Erythroblast (primary cell): ENCODE measurements around the gene ZNF215.
"Not testable (repeated sequence)": the region's sequence is repeated elsewhere in the genome, so short reads cannot be mapped to it uniquely, and the experiment has no call there.

Experiments
- DNase-seq, 2 experiments: peaks; one replicate each; lab custom pipeline; 2025; lab: John Stamatoyannopoulos, UW
- GATA1 ChIP-seq: IDR thresholded peaks from 2 replicates; pipeline ENCODE4 v1.6.1; 2011; ENCODE audit warnings: low read depth, mild to moderate bottlenecking, control low read depth, low read length, moderate library complexity
- POLR2A ChIP-seq: IDR thresholded peaks from 2 replicates; pipeline ENCODE4 v1.6.1; 2011; ENCODE audit warnings: mild to moderate bottlenecking, low read length

The ZNF215 gene

DNA sequence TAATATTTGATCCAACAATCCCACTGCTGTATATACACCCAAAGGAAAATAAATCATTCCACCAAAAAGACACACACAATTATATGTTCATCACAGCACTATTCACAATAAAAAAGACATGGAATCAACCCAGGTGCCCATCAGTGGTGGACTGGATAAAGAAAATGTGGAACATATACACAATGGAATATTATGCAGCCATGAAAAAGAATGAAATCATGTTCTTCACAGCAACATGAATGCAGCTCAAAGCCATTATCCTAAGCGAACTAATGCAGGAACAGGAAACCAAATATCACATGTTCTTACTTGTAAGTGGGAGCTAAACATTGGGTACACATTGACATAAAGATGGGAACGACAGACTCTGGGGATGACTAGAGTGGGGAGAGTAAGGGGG lies 6.5 kb upstream of the ZNF215 start:
- no peak for DNase-seq
- no peak for TF ChIP-seq GATA1

DNA sequence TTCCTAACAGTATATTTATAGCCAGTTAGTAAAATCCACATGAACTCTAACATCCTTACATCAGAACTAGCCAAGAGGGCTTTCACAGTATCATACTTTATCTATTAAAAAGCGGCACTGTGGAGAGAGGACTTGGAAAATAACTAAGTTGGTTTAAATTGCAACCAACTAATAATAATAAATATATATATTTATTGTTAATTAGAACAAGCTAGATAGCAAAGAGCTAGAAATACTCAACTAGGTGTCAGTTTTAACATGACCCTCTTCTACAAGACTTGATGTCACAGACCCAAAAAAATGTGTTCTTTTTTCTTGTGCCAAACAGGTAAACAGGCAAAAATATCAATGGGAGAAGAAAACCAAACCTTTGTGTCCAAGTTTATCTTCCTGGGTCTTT lies 5.5 kb upstream of the ZNF215 start, which contains the start of gene OR2D3:
Gene OR2D3 (plus strand): TSS at position 301 of the 400 bp plus-strand sequence. CDS start 0 bp downstream, at position 301.
- no peak for TF ChIP-seq GATA1
- no peak for TF ChIP-seq POLR2A
- no peak for DNase-seq

DNA sequence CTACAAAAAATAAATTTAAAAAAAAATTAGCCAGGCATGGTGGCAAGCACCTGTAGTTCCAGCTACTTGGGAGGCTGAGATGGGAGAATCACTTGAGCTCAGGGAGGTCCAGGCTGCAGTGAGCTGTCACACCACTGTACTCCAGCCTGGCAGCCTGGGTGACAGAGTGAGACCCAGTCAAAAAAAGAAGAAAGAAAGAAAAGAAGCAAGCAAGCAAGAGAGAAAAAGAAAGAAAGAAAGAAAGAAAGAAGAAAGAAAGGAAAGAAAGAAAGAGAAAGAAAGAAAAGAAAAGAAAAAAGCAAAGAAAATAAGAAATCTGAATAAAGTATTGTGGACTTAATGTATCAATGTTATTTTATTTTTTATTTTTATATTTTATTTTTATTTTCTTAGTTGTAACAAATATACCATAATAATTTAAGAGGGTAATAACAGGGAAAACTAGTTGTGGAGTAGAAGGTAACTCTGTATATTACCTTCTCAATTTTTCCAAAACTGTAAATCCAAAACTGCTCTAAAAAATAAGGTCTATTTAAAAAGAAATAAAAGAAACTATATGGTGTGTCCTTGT lies 1.1 kb upstream of the ZNF215 start:
- DNase-seq = no peak
- TF ChIP-seq POLR2A (no peak), GATA1 (no peak)

DNA sequence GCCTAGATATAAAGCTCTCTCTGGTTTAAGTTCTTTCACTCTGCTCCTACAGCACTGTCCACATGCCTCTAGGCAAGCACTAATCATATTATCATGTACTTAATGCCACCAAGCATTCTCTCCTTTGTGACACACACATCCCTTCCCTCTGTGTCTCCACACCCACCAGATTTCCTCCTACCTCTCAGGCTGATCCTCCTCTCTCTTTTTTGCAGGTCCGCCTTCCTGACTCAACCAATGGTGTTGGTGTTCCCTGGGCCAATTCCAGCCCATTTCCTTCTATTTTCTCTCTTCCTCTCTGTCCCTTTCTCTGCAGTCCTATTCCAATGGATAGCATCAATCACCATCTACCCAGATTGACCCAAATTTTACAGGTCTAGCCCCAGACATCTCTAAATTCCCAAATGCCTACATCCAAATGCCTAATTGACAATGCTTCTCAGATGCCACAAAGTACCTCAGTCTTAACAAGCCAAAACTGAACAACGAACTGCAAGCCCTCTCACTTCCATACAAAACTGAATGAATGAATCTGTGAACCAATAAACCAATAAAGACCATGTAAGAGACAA lies 504 bp upstream of the ZNF215 start:
- no peak for DNase-seq
- TF ChIP-seq POLR2A = no peak
- TF ChIP-seq GATA1 = no peak

DNA sequence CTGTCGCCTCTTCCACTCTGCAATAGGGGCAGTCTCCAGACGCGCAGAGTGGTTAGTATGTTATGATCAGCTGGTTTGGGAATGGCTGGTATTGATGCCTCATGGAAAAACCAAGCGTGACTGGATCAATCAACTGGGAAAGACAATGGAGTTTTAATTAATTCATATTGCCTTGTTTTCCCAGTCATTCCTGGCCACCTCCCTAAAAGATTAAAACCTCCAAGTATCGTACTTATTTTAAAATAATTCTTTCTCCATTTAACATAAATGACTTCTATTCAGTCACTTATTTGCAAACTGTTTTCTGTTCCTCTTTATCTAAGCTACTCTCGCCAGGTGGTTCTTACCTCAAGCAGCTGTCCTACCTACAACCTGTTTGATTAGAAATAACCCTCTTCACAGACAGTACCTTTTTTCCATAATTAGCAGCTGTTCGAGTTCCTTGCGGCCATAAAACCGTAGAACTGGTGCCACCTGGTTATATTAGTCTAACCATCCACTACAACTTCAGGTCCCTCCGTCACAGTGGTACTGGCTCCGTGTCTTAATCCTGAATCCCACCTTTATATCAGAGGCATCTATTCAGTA lies 898 bp downstream of the ZNF215 start:
- DNase-seq = no peak
- TF ChIP-seq POLR2A (no peak), GATA1 (no peak)

DNA sequence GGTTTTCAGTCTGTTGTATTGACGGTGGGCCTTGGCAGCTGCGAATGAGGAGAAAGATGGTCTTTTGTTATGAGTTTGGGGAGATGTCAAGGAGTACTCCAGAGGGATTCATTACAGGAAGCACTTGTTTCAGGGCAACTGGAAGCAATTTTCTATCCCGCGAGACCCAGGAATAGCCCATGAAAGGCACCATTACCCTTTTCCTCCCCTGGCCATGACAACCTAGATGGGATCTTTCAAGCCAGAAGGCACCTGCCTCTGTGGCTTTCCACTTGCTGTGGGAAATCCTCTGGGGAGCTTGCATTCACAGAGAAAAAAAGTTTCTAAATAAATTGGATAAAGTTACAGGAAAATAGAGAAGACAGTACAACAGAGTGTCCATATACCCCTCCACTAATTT lies 2.7 kb downstream of the ZNF215 start:
- no peak for DNase-seq
- TF ChIP-seq POLR2A (no peak), GATA1 (no peak)

DNA sequence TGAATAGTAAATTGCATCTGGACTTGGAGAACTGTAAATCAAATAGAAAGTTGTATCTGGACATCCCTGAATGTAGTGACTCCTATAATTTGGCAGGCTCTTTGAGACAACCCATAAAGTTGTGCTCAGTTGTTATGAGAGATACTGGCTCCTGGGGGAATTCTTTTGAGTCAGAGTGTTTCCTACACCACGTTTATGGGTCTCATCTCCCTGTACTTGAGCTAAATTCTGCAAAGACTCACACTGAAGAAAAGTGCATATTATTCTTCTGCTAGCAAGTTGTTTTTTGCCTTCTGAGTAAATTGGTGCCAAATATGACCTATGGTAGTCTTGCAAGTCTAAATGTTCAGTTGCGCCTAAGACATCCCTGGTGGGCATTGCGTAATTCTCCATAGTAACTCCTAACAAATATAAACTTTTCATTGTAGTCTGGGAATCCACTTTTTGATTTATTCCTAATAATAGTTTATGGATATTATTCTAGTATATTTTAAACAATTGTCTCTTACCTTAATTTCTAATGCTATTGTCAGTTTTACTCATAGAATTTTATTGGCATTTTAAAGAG lies 5.0 kb downstream of the ZNF215 start:
- no peak for TF ChIP-seq POLR2A
- TF ChIP-seq GATA1 = no peak
- no peak for DNase-seq

DNA sequence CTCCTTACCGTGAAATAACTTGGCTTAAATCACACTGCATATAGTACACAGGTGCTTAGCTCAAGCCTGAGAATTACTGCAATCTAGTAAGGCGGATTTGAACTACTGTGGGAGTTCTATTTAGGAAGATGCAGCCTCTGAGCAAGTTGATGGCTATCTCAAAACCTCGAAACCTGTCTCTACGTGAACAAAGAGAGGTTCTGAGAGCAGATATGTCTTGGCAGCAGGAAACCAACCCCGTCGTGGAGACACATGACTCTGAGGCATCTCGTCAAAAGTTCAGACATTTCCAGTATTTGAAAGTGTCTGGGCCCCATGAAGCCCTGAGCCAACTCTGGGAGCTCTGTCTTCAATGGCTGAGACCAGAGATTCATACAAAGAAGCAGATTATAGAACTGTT lies 5.9 kb downstream of the ZNF215 start:
- no peak for TF ChIP-seq POLR2A
- DNase-seq = no peak

DNA sequence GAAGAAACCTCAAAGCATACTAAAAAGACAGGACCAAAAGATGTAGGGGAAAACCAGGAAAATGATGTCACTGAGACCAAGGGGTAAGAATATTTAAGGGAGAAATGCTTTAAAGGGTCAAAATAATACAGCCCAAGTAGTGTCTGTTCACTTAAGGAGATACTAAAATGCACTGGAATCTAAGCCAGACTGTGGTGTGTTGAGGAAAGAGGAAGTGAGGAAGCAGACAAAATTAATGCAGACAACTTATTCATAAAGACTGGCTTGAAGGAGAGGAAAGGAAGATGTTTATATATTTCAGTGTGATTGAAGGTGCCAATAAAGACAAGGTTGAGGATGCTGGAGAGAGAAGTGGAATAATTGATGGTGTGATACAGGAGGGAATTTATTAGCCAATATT lies 15.7 kb downstream of the ZNF215 start:
- TF ChIP-seq GATA1 (no peak), POLR2A (no peak)
- no peak for DNase-seq

DNA sequence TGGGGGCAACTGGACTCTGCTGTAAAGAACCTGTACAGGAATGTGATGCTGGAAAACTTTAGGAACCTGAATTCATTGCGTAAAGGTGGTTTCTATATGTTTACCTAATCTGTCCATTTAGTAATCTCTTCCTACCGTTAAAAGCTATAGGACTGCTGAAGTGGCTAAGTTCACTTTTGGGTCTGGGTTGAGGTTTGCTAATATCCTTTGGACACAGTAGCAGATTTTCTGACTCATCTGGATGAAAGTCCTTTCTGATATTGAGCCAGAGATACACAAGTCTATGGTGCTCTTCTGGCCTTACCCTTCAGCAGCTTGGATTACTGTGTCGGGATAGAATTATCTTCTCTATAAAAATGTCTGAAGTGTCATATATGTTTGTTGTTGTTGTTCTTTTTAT lies 16.9 kb downstream of the ZNF215 start:
- no peak for DNase-seq
- TF ChIP-seq GATA1 (no peak), POLR2A (no peak)

DNA sequence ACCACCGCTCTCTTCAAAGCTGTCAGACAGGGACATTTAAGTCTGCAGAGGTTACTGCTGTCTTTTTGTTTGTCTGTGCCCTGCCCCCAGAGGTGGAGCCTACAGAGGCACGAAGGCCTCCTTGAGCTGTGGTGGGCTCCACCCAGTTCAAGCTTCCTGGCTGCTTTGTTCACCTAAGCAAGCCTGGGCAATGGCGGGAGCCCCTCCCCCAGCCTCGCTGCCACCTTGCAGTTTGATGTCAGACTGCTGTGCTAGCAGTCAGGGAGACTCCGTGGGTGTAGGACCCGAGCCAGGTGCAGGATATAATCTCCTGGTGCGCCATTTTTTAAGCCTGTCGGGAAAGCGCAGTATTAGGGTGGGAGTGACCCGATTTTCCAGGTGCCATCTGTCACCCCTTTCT lies 28.0 kb downstream of the ZNF215 start:
- DNase-seq = not testable (repeated sequence)

DNA sequence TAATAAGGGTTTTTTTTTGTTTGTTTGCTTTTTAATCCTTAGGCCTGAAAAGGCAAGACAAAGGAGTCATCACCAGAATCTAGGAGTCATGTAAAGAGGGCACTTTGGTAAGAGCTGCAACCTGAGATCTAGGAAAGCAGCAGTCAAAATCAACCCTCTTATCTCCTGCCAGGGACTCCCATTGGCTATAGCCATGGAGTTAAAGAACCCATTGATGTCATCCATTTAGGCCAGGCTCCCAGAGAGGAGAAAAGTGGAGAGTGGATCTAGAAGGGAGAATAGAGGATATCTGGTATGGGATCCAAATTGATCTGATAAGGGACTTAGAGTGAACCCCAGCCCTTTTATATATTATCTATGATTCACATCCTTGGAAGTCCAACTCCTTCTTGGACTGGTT lies 35.9 kb downstream of the ZNF215 start:
- no peak for DNase-seq
- TF ChIP-seq POLR2A (no peak), GATA1 (no peak)

DNA sequence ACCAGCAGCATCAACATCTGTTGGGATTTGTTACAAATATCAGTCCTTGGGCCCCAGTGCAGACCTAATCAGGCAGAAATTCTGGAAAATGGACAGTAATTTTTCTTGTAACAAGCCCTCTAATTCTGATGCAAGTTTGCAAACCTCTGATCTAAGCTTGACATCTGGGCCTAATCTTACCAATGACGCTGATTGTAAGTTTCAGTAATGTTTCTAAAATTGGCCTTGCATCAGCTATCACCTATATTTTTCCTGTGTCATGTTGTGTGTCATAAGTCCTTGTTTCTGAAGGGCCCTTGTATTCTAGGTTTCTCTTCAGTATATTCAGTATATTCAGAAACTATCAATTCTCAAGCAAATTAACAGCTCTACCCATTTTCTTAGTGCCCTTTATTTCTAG lies 36.4 kb downstream of the ZNF215 start:
- TF ChIP-seq GATA1 = no peak
- TF ChIP-seq POLR2A = no peak
- no peak for DNase-seq

DNA sequence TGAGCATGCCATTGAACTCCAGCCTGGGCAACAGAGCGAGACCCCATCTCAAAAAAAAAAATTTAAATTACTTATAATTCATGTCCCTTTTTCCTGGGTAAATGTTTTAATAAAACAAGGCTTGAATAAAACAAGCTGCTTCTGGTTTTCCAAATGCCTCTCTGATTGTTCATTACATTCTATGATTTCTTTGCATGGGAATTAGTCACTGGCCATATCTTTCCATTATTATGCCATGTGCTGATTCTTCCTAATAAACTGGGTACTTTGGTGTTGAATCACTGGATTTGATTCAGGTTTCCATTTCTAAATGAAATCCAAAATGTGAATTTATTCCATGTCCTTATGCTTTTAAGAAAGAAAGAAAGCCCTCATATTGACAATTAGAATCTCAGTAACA lies 42.6 kb downstream of the ZNF215 start:
- TF ChIP-seq GATA1 (no peak), POLR2A (no peak)
- no peak for DNase-seq

DNA sequence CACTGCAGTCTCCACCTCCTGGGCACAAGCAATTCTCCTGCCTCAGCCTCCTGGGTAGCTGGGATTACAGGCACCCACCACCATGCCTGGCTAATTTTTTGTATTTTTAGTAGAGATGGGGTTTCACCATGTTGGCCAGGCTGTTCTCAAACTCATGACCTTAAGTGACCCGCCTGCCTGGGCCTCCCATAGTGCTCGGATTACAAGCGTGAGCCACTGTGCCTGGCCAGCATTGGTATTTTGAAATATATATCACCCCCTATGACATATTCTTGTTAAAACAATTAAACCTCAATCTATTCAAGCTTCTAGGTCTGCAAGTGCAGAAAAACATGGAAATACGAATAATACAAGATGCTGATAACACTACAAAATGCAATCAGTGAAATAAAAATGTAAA lies 43.6 kb downstream of the ZNF215 start:
- DNase-seq = not testable (repeated sequence)
